H9 (cell line): ENCODE results near the gene TPP1. TPM values are rescaled to one million over a fixed set of nuclear protein-coding genes. Genes with fewer than 3 reads are reported as not detected.

Source experiments
- DNase-seq: peaks from one replicate; pipeline ENCODE4 v3.0.0-alpha.2; 2017
- H2AFZ ChIP-seq: one replicate; pipeline ENCODE4 v1.6.1; 2013; ENCODE audit warnings: mild to moderate bottlenecking, low read length, control low read depth, moderate library complexity
- H2AK5ac ChIP-seq: 2 replicates; pipeline ENCODE4 v1.6.1; 2013; ENCODE audit warnings: low read length, control low read depth, mixed read lengths; ENCODE audit not compliant: insufficient read length
- H2BK120ac ChIP-seq: one replicate; pipeline ENCODE4 v1.6.1; 2013; ENCODE audit warnings: low read depth, mild to moderate bottlenecking, low read length, control low read depth, inconsistent platforms; ENCODE audit not compliant: poor library complexity, severe bottlenecking
- H2BK12ac ChIP-seq: 2 replicates; pipeline ENCODE4 v1.6.1; 2013; ENCODE audit warnings: low read length, control low read depth, mixed read lengths, low read depth; ENCODE audit not compliant: insufficient read length
- H2BK15ac ChIP-seq: 2 replicates; pipeline ENCODE4 v1.6.1; 2013; ENCODE audit warnings: low read depth, low read length, control low read depth
- H2BK20ac ChIP-seq: one replicate; pipeline ENCODE4 v1.6.1; 2013; ENCODE audit warnings: low read depth, mild to moderate bottlenecking, low read length, control low read depth, inconsistent platforms; ENCODE audit not compliant: poor library complexity, severe bottlenecking
- H2BK5ac ChIP-seq: 2 replicates; pipeline ENCODE4 v1.6.1; 2013; ENCODE audit warnings: low read length, control low read depth, mixed read lengths; ENCODE audit not compliant: insufficient read length
- H3K14ac ChIP-seq: 2 replicates; pipeline ENCODE4 v1.6.1; 2013; ENCODE audit warnings: low read length, control low read depth; ENCODE audit not compliant: insufficient read depth
- H3K18ac ChIP-seq: 2 replicates; pipeline ENCODE4 v1.6.1; 2013; ENCODE audit warnings: low read depth, mild to moderate bottlenecking, mixed read lengths, low read length, control low read depth; ENCODE audit not compliant: insufficient read length
- H3K23ac ChIP-seq: 2 replicates; pipeline ENCODE4 v1.6.1; 2013; ENCODE audit warnings: low read length, control low read depth, mixed read lengths, low read depth; ENCODE audit not compliant: insufficient read length
- H3K23me2 ChIP-seq: 2 replicates; pipeline ENCODE4 v1.6.1; 2013; ENCODE audit warnings: low read depth, mild to moderate bottlenecking, mixed read lengths, low read length, control low read depth; ENCODE audit not compliant: insufficient read length, poor library complexity, severe bottlenecking
- H3K27ac ChIP-seq: 2 replicates; pipeline ENCODE4 v1.5.1; 2013; ENCODE audit warnings: low read length, control low read depth, mixed read lengths, low read depth; ENCODE audit not compliant: insufficient read length
- H3K27me3 ChIP-seq: 2 replicates; pipeline ENCODE4 v1.6.1; 2013; ENCODE audit warnings: low read length, control low read depth, inconsistent platforms; ENCODE audit not compliant: insufficient read depth
- H3K4ac ChIP-seq: 2 replicates; pipeline ENCODE4 v1.6.1; 2013; ENCODE audit warnings: low read depth, mild to moderate bottlenecking, control low read depth, inconsistent platforms, low read length, moderate library complexity
- H3K4me1 ChIP-seq: 2 replicates; pipeline ENCODE4 v1.6.1; 2013; ENCODE audit warnings: low read length, control low read depth, inconsistent platforms; ENCODE audit not compliant: insufficient read depth
- H3K4me2 ChIP-seq: 2 replicates; pipeline ENCODE4 v1.6.1; 2013; ENCODE audit warnings: low read length, control low read depth, mixed read lengths; ENCODE audit not compliant: insufficient read length, insufficient read depth
- H3K56ac ChIP-seq: 2 replicates; pipeline ENCODE4 v1.6.1; 2013; ENCODE audit warnings: low read depth, mild to moderate bottlenecking, mixed read lengths, low read length, control low read depth; ENCODE audit not compliant: insufficient read length
- H3K79me1 ChIP-seq: 2 replicates; pipeline ENCODE4 v1.6.1; 2013; ENCODE audit warnings: low read depth, mild to moderate bottlenecking, moderate library complexity, low read length, control low read depth, inconsistent platforms; ENCODE audit not compliant: insufficient read depth, poor library complexity, severe bottlenecking
- H3K79me2 ChIP-seq: 2 replicates; pipeline ENCODE4 v1.6.1; 2013; ENCODE audit warnings: low read length, control low read depth, inconsistent platforms; ENCODE audit not compliant: insufficient read depth
- H3K9ac ChIP-seq: 2 replicates; pipeline ENCODE4 v1.6.1; 2013; ENCODE audit warnings: low read length, control low read depth, mixed read lengths; ENCODE audit not compliant: insufficient read length; ENCODE audit errors: extremely low read depth
- H3K9me3 ChIP-seq: one replicate; pipeline ENCODE4 v1.6.1; 2013; ENCODE audit warnings: low read depth, low read length, inconsistent platforms; ENCODE audit not compliant: control insufficient read depth
- H3T11ph ChIP-seq: one replicate; pipeline ENCODE4 v1.6.1; 2013; ENCODE audit warnings: mild to moderate bottlenecking, low read length, control low read depth, inconsistent platforms
- H4K20me1 ChIP-seq: one replicate; pipeline ENCODE4 v1.6.1; 2013; ENCODE audit not compliant: control insufficient read depth, insufficient read length, insufficient read depth
- H4K5ac ChIP-seq: 2 replicates; pipeline ENCODE4 v1.6.1; 2013; ENCODE audit warnings: low read depth, mild to moderate bottlenecking, mixed read lengths, low read length, control low read depth; ENCODE audit not compliant: insufficient read length
- H4K8ac ChIP-seq: replicated peaks from 2 replicates; pipeline ENCODE4 v1.6.1; 2013; ENCODE audit warnings: low read length, control low read depth, mixed read lengths, low read depth; ENCODE audit not compliant: insufficient read length
- H4K91ac ChIP-seq: 2 replicates; pipeline ENCODE4 v1.6.1; 2013; ENCODE audit warnings: low read depth, mild to moderate bottlenecking, moderate library complexity, mixed read lengths, low read length, control low read depth; ENCODE audit not compliant: insufficient read length
- H3K27ac Mint-ChIP-seq, 3 experiments: 2 replicates in 2 of 3; 3 replicates in 1 of 3; pipeline ENCODE4 v1.8.0; 2020 to 2021; ENCODE audit warnings: mixed read lengths in 3 of 3, mild to moderate bottlenecking in 1 of 3, moderate library complexity in 1 of 3
- H3K27me3 Mint-ChIP-seq: 2 replicates; pipeline ENCODE4 v1.8.0; 2021; ENCODE audit warnings: low read depth, mild to moderate bottlenecking, moderate library complexity, mixed read lengths
- H3K36me3 Mint-ChIP-seq, 3 experiments: 2 replicates in 2 of 3; 3 replicates in 1 of 3; pipeline ENCODE4 v1.8.0; 2020 to 2021; ENCODE audit warnings: low read depth in 3 of 3, mixed read lengths in 3 of 3; ENCODE audit not compliant: insufficient read depth in 1 of 3
- H3K4me1 Mint-ChIP-seq, 2 experiments: 2 replicates each; pipeline ENCODE4 v1.8.0; 2020; ENCODE audit warnings: mixed read lengths in 2 of 2
- H3K4me3 Mint-ChIP-seq, 2 experiments: 2 replicates in 1 of 2; 3 replicates in 1 of 2; pipeline ENCODE4 v1.8.0; 2020 to 2021; ENCODE audit warnings: mild to moderate bottlenecking in 2 of 2, mixed read lengths in 2 of 2, moderate library complexity in 1 of 2
- H3K9me3 Mint-ChIP-seq, 2 experiments: 2 replicates in 1 of 2; 3 replicates in 1 of 2; pipeline ENCODE4 v1.8.0; 2020; ENCODE audit warnings: mild to moderate bottlenecking in 2 of 2, mixed read lengths in 2 of 2, moderate library complexity in 1 of 2
- WGBS: extraction: QIAGEN DNeasy Blood & Tissue Kit; methylation state at CpG from one replicate; pipeline ENCODE4 v1.1.7; 2013; ENCODE audit warnings: missing lambda C conversion rate, low lambda C conversion rate, mixed read lengths; ENCODE audit not compliant: insufficient read length; ENCODE audit errors: extremely low coverage; 5-methylcytosine and 5-hydroxymethylcytosine counted together
- total RNA-seq: library from RNA; stranded (reverse); gene quantifications from 2 replicates; pipeline ENCODE4 v1.2.1, GENCODE V29; 2021
- TF ChIP-seq, protein P1 (sequence below): fragments of 200-600 bp; sonication (generic); conservative IDR thresholded peaks from 3 replicates; pipeline ENCODE4 v1.8.0; 2021; ENCODE audit warnings: antibody characterized with exemption, mild to moderate bottlenecking

Gene TPP1
- total RNA-seq, 1 experiment from 2014 or later = 37.2 TPM

DNA sequence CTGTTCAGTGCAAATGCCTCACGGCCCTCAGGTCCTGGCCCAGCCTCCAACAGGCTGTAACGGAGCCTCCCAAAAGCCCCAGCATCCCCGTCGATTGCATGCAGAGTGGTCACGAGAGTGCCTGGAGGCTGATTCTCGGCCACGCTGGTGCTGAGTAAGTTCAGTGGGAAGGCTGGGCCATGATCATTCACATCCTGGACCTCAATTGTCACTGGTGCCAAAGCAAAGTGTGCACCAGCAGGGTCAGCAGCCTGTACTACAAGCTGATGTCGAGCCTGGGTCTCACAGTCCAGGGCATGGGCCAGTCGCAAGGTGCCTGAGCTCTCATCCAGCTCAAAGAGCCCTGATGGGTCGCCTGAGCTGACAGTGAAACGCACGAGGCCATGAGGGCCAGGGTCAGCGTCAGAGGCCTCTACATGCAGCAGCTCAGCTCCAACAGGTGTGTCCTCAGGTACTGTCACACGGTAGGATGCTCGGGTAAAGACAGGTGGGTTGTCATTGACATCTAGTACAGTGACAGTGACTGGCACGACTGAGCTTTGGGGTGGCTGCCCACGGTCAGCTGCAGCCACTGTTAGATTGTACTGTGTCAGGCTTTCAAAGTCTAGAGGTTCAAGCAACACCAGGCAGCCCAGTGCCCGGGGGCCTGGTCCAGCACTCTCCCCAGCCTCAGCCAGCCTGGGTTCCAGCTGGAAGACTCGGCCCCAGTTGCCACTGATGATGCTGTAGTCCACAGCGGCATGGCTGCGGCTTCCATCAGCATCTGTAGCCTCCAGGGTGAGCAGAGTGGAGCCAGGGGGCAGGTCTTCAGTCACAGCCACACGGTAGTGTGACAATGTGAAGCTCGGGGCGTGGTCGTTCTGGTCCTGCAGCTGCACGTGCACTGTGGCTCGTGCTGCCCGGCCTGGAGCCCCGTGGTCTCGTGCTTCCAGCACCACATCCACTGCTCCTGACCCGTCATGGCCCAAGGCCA, 4.5 kb upstream of the TPP1 start:
- Histone ChIP-seq H3K23me2 (peaks cover 6% of the 10 kb centered on the region), H3K56ac (no peak overlapping the region), H3K18ac (no peak overlapping the region), H2AFZ (no peak overlapping the region), H3K4ac (no peak overlapping the region), H3K4me1 (no peaks in the 10 kb centered on the region), H3K23ac (no peak overlapping the region), H4K5ac (no peak overlapping the region), H2BK15ac (no peak overlapping the region), H3K27ac (no peak overlapping the region), H4K20me1 (no peaks in the 10 kb centered on the region), H2BK12ac (no peak overlapping the region), H4K8ac (no peak overlapping the region), H4K91ac (no peak overlapping the region), H2AK5ac (no peak overlapping the region), H3K27me3 (no peaks in the 10 kb centered on the region), H3K79me2 (no peaks in the 10 kb centered on the region), H3K9me3 (no peaks in the 10 kb centered on the region), H2BK120ac (no peak overlapping the region), H3K9ac (no peak overlapping the region), H3K79me1 (no peaks in the 10 kb centered on the region), H2BK5ac (no peak overlapping the region), H3K14ac (no peak overlapping the region), H3K4me2 (no peak overlapping the region), H2BK20ac (no peak overlapping the region), H3T11ph (no peak overlapping the region)
- Mint-ChIP-seq H3K9me3 (no peaks in the 10 kb centered on the region), H3K27me3 (peaks cover 7% of the 10 kb centered on the region), H3K4me3 (no peak overlapping the region), H3K4me1 (no peaks in the 10 kb centered on the region; a peak in 1 of 4 replicates), H3K27ac (no peak overlapping the region), H3K36me3 (peaks cover 0 to 21% (median 9%) of the 10 kb centered on the region in 3 experiments; a peak in 6 of 7 replicates)
- WGBS = no CpG with 5 or more reads among the region's 31 CpGs
- TF ChIP-seq, protein P1, sequence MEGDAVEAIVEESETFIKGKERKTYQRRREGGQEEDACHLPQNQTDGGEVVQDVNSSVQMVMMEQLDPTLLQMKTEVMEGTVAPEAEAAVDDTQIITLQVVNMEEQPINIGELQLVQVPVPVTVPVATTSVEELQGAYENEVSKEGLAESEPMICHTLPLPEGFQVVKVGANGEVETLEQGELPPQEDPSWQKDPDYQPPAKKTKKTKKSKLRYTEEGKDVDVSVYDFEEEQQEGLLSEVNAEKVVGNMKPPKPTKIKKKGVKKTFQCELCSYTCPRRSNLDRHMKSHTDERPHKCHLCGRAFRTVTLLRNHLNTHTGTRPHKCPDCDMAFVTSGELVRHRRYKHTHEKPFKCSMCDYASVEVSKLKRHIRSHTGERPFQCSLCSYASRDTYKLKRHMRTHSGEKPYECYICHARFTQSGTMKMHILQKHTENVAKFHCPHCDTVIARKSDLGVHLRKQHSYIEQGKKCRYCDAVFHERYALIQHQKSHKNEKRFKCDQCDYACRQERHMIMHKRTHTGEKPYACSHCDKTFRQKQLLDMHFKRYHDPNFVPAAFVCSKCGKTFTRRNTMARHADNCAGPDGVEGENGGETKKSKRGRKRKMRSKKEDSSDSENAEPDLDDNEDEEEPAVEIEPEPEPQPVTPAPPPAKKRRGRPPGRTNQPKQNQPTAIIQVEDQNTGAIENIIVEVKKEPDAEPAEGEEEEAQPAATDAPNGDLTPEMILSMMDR = no peak
- DNase-seq = no peak
